Stimulated activated CD4-positive, alpha-beta T cell treated with anti-CD3 and anti-CD28 coated beads, Interleukin-2, amount 100 ng/mL, for 4 hours (primary cell): ENCODE measurements around the gene SVOPL.
"Not testable (repeated sequence)": the region's sequence is repeated elsewhere in the genome, so short reads cannot be mapped to it uniquely, and the experiment has no call there.

ENCODE experiments used
- DNase-seq: peaks from one replicate; pipeline ENCODE4 v3.0.0-alpha.2; 2020; ENCODE audit warnings: low read depth

The SVOPL gene

DNA sequence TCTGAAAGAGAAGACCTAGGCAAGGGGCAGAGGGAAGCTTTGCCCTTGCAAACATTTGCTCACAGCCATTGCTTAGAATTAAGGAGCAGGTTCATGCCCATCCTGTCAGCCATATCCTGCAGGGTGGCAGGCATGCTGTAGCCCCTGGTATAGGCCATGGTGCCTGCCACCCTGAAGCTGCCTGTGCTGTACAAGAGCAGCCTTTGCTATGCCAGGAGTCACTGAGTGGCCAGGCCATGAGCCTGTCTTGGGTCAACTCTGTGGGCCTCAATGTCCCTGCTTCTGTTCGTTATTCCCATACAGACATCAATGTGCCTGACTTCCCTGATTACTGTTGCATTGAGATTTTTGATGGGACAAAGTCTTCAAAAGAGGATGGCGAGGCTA, 368 bp upstream of the SVOPL start:
- no peak for DNase-seq

GRCh38 chr7:138699661-138700060, 1.5 kb downstream of the SVOPL start:
- no peak for DNase-seq

- no peak for DNase-seq
Observed at GRCh38 chr7:138698281-138698680, 2.9 kb downstream of the SVOPL start.

GRCh38 chr7:138697535-138698182, 3.5 kb downstream of the SVOPL start:
- no peak for DNase-seq

DNA sequence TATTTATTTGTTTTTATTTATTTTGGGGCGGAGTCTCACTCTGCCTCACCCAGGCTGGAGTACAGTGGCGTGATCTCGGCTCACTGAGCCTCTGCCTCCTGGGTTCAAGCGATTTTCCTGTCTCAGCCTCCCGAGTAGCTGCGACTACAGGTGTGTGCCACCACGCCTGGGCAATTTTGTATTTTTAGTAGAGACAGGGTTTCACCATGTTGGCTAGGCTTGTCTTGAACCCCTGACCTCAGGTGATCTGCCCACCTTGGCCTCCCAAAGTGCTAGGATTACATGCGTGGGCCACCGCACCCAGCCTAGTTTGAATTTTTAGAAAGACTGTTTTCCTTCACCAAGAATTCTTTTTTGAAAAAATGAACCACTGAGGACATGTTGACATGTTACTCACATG, 5.4 kb downstream of the SVOPL start:
- DNase-seq: not testable (repeated sequence)

- no peak for DNase-seq
Observed at GRCh38 chr7:138695106-138695505, 6.1 kb downstream of the SVOPL start.

GRCh38 chr7:138691178-138691577, 10.0 kb downstream of the SVOPL start:
- no peak for DNase-seq

DNA sequence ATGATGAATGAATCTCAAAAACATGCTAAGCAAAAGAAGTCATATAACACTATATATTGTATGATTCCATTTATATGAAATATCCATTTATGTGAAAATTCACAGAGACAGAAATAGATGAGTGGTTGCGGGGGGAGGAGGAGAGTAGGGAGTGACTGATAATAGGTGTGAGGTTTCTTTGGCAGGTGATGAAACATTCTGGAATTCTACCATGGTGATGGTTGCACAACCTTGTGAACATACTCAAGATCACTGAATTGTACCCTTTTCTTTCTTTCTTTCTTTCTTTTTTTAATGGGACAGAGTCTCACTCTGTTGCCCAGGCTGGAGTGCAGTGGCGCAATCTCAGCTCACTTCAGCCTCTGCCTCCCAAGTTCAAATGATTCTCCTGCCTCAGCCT, 10.7 kb downstream of the SVOPL start:
- DNase-seq: no peak

DNA sequence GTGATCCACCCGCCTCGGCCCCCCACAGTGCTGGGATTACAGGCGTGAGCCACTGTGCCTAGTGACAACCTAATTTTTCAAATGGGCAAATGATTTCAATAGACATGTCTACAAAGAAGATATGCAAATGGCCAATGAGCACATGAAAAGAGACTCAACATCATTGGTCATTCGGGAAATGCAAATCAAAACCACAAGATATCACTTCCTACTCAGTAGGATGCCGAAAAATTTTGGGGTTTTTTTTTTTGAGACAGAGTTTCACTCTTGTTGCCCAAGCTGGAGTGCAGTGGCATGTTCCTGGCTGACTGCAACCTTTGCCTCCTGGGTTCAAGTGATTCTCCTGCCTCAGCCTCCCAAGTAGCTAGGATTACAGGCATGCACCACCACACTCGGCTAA, 13.1 kb downstream of the SVOPL start:
- not testable (repeated sequence) for DNase-seq

DNA sequence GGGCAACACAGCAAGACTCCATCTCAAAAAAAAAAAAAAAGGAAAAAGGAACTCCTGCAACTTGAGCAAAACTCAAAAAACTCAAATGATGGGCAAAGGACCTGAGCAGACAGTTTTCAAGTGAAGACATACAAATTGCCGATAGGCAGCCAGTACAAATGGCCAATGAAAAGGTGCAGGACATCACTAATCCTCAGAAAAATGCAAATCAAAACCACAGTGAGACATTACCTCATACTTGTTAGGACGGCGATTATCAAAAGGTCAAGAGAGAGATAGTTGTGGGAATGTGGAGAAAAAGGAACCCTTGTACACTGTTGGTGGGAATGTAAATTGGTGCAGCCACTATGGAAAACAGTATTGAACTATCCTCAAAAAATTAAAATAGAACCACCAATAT, 16.8 kb downstream of the SVOPL start:
- no peak for DNase-seq

DNA sequence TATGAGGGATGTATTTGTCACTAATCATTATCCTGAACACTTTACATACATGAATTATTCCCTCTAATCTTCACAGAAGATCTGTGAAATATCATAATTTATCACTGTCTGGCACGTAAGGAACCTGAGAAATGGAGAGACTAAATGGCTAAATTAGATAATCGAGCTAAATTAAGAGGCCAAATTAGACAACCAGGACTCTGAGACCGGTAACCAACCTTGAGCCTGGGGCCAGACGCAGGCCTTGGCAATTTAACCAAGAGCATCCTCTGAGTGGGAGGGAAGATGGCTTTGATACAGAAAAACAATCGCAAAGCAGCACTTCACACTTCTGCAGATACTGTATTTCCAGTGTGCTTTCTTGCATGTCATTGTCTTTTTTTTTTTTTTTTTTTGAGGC, 21.4 kb downstream of the SVOPL start:
- DNase-seq: no peak

- DNase-seq: no peak
Observed at GRCh38 chr7:138670594-138670993, 30.6 kb downstream of the SVOPL start.

DNA sequence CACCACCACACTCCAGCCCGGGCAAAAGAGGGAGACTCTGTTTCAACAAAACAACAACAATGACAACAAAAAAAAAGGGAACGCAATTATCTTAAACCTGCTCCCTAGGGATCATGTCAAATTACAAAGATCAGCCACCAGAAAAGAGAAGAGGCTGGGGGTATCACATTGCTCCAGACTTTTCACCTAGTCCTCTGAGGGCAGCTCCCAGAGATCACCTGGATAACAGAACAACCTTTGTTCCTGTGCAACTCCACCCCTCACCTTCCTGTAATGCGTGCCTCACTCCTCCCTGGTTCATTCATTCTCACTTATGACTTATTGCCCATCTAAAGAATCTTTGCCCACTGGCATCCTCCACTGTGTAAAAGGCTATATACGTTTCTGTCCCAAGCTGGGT, 31.8 kb downstream of the SVOPL start:
- no peak for DNase-seq

DNA sequence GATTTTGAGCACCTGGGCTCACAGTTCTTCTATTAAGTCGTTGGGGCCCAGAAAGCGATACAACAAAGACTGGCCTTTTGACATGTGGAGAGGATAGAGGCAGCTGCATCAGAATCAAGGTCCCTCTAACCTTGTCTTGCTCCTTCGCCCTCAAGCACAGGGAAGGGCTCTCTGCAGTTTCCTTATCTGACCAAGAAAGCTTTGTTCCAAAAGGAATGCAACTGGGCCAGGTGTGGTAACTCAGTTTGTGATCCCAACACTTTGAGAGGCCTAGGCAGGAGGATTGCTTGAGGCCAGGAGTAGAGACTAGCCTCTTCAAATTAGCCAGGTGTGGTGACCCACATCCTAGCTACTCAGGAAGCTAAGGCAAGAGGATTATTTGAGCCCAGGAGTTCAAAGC, 32.2 kb downstream of the SVOPL start:
- DNase-seq: no peak

GRCh38 chr7:138668229-138668596, 32.9 kb downstream of the SVOPL start:
- no peak for DNase-seq

- DNase-seq: no peak
Observed at GRCh38 chr7:138667535-138668228, 33.5 kb downstream of the SVOPL start.

DNA sequence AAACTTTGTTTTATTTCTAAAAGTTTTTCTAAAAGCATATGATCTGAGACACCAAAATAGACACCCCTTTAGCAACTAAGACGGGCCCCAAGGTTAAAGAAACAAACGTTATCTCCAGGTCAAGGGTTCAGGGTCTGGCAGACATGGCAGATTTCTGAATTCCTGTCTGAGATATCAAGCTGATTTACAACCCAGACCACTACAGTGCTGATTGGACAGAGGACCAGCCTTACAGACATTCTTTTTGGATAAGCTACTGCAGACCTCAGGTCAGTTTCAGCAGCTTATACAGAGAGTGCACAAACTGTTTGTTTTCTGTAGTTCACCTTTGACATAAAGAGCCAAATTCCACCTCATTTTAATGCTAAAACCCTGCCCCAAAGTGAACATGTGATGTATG, 34.8 kb downstream of the SVOPL start:
- DNase-seq: no peak

DNA sequence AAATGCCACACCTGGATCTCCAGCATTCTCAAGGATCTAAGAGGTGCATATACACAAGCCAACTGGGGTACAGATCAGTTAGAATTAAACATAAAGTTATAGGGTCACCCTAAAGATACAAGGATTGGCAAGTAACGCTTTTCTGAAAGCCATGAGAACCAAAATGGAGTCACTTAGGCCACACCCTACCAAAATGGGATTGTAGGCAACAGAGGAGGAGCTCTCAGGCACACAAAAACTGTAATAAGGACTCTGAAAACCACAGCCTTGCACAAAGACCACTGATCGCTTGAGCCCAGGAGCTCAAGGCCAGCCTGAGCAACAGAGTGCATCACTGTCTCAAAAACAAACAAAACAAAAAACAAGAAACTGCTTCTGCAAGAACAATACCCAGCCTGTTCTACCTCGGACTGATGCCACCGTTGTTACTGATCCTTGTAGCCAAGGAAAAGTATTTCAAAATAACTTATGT, 35.5 kb downstream of the SVOPL start:
- no peak for DNase-seq

GRCh38 chr7:138665249-138665648, 35.9 kb downstream of the SVOPL start:
- DNase-seq: no peak

DNA sequence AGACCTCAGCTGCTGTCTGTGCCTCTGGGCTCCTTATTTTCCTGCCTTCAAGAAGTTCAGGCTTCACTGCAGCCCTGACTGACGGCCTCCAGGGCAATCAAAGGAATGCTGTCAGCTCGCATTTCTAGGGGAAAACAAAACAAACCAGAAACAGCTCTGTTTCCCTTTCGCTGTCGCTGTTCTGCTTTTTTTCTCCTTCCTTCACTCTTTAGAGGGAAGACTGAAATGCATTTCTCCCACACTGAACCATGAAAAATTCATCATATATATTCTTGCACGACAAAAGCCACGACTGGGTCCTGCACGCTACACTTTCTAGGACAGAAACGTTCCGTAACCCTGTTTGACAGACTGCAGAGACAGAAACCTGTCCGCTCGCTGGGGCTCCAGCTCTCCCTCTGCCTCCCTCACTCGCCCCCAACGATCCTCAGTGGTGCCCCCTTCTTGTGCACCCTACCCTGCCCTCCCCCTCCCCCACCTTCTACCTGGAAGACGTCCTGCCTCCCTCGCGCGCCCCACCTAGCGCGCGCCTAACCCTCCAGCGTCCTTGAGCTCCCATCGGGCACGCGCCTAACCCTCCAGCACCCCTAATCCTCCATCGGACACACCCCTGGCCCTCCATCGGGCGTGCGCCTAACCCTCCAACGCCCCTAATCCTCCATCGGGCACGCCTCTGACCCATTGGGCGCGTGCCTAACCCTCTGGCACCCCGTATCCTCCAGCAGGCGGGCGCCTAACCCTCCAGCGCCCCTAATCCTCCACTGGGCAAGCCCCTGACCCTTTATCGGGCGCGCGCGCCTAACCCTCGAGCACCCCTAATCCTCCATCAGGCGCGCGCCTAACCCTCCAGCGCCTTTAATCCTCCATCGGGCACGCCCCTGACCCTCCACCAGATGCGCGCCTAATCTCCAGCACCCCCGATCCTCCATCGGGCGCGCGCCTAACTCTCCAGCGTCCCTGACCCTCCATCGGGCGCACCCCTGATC, 37.1 kb downstream of the SVOPL start:
- no peak for DNase-seq

DNA sequence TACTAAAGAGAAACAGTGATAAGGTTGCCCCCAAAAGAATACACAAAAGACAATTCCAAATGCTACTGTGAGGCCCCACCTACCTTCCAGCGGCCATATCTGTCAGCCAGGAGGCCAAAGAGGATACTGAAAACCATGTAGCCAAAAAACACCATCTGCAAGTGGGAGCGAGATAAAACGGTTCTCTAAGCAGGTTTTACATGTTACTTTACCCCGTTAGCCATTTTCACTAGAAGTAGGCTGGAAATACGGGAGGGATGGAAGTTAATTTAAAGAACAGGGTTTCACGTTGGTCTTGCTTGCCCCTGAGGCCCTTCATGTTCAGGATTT, 38.2 kb downstream of the SVOPL start:
- no peak for DNase-seq

- no peak for DNase-seq
Observed at GRCh38 chr7:138662076-138662990, 38.8 kb downstream of the SVOPL start.
